Right atrium auricular region (tissue), 2 donors: ENCODE results near the gene ACOT8. TPM values are rescaled to one million over a fixed set of nuclear protein-coding genes. Genes with fewer than 3 reads are reported as not detected.
"Not testable (repeated sequence)": the region's sequence is repeated elsewhere in the genome, so short reads cannot be mapped to it uniquely, and the experiment has no call there.

Source experiments
- DNase-seq: peaks from one replicate; pipeline ENCODE4 v3.0.0-alpha.2; 2019; ENCODE audit warnings: low spot score
- H3K27ac ChIP-seq, 2 donors: fragments of 200-600 bp; sonication (generic); 1 replicate in 1 of 2; 2 replicates in 1 of 2; pipeline ENCODE4 v1.5.1; 2016 to 2019
- H3K27me3 ChIP-seq, 2 donors: fragments of 200-600 bp; sonication (generic); one replicate each; pipeline versions ENCODE4 v1.5.1 to v1.6.0; 2017 to 2019
- H3K36me3 ChIP-seq: fragments of 200-600 bp; sonication (generic); one replicate; pipeline ENCODE4 v1.5.1; 2016
- H3K4me1 ChIP-seq, 2 donors: fragments of 200-600 bp; sonication (generic); one replicate each; pipeline versions ENCODE4 v1.5.1 to v1.6.0; 2017 to 2019
- H3K4me3 ChIP-seq, 2 donors: fragments of 200-600 bp; sonication (generic); 1 replicate in 1 of 2; 2 replicates in 1 of 2; pipeline ENCODE4 v1.5.1; 2017 to 2019; ENCODE audit warnings: mild to moderate bottlenecking in 1 of 2, moderate library complexity in 1 of 2
- H3K9me3 ChIP-seq, 2 donors: fragments of 200-600 bp; sonication (generic); one replicate each; pipeline ENCODE4 v1.5.1; 2019
- CTCF ChIP-seq, 2 donors: fragments of 200-600 bp; sonication (generic); IDR thresholded peaks; one replicate each; pipeline ENCODE4 v1.5.1; 2019; ENCODE audit warnings: antibody characterized with exemption in 2 of 2
- total RNA-seq, 2 donors: library from RNA; depleted of rRNA; stranded (reverse); fragments of >200 nt; gene quantifications; one replicate each; pipeline ENCODE4 v1.1.0, GENCODE V29; 2016

The ACOT8 gene
- total RNA-seq, 2 donors from 2014 or later: 39.9 to 40.9 TPM

- H3K27ac ChIP-seq: peak overlapping the region; percentile 97 to 99
- H3K27me3 ChIP-seq: no peaks in the 10 kb centered on the region
Observed at GRCh38 chr20:45833883-45834796, 23.1 kb downstream of the ACOT8 start.

GRCh38 chr20:45833030-45833882, 23.9 kb downstream of the ACOT8 start, which contains the start of gene SNX21:
TSS of gene SNX21 (plus strand) at chr20:45833799. CDS start at chr20:45833920, 121 bp downstream.
- peak within 1 kb of the TSS; percentile 85 to 88 for H3K4me3 ChIP-seq
- H3K9me3 ChIP-seq: no peaks in the 10 kb centered on the region
- DNase-seq: peak; percentile 95
- no peaks in the 10 kb centered on the region for H3K36me3 ChIP-seq
- peak within 1 kb of the TSS; percentile 97 to 99 for H3K27ac ChIP-seq
- no peaks in the 10 kb centered on the region for H3K27me3 ChIP-seq
- no peak for TF ChIP-seq CTCF (IDR thresholded peaks at IDR 0.05)
- peaks cover 0 to 43% of the 10 kb centered on the region in 2 donors for H3K4me1 ChIP-seq

More at GRCh38 chr20:45833883-45834796, 23.1 kb downstream of the ACOT8 start:
- DNase-seq: peak; percentile 78
- Histone ChIP-seq H3K9me3 (no peaks in the 10 kb centered on the region), H3K4me1 (peaks cover 0 to 36% of the 10 kb centered on the region in 2 donors), H3K4me3 (peak overlapping the region; percentile 85 to 88), H3K36me3 (no peaks in the 10 kb centered on the region)
- TF ChIP-seq CTCF (IDR thresholded peaks at IDR 0.05): no peak

- Histone ChIP-seq H3K36me3 (no peaks in the 10 kb centered on the region), H3K27ac (peak overlapping the region; percentile 97 to 99), H3K27me3 (no peaks in the 10 kb centered on the region), H3K4me1 (peaks cover 0 to 43% of the 10 kb centered on the region in 2 donors), H3K4me3 (peak overlapping the region in 1 of 2 donors; percentile 85), H3K9me3 (no peaks in the 10 kb centered on the region)
- TF ChIP-seq CTCF (IDR thresholded peaks at IDR 0.05): no peak
- no peak for DNase-seq
Observed at GRCh38 chr20:45832619-45833018, 24.6 kb downstream of the ACOT8 start.

GRCh38 chr20:45829673-45830106, 27.5 kb downstream of the ACOT8 start:
- not testable (repeated sequence) for H3K36me3 ChIP-seq, H3K9me3 ChIP-seq, H3K4me3 ChIP-seq, H3K27me3 ChIP-seq, DNase-seq
- peak overlapping the region in 1 of 2 donors; percentile 13 for H3K27ac ChIP-seq
- H3K4me1 ChIP-seq: peaks cover 0 to 37% of the 10 kb centered on the region in 2 donors

GRCh38 chr20:45828589-45828988, 28.6 kb downstream of the ACOT8 start:
- TF ChIP-seq CTCF (IDR thresholded peaks at IDR 0.05): no peak
- H3K4me1 ChIP-seq: peaks cover 0 to 45% of the 10 kb centered on the region in 2 donors
- H3K27me3 ChIP-seq: no peaks in the 10 kb centered on the region
- H3K27ac ChIP-seq: peak overlapping the region; percentile 47 to 73
- no peaks in the 10 kb centered on the region for H3K9me3 ChIP-seq
- H3K36me3 ChIP-seq: no peaks in the 10 kb centered on the region
- H3K4me3 ChIP-seq: no peak overlapping the region
- no peak for DNase-seq
